Measurements from ENCODE around the gene POC1A. TPM values are rescaled to one million over a fixed set of nuclear protein-coding genes. Genes with fewer than 3 reads are reported as not detected.

The POC1A gene
- total and polyA plus RNA-seq, 2 of the 8 experiments (the other 6 are each of a cell fraction or from before 2014, with no cell fraction given), result 35.7 to 39.2 TPM

DNA sequence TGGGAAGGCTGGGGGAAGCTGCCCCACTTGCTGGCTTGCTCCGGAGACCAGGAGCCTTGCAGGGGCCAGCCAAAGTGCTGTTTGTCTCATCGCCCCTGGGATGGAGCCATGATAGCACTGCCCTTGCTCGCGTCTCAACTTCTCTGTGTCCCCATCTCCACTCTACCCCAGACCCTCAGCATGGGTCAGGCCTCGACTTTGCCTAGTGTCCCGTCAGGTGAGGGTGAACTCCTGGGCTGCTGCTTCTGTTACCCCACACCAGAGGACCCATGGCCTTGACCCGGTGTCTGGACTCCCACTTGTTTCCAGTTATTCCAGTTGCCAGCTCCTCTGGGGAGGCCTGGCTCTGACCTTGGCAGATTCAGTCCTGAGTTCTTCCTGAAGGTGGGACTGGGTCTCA is 61.3 kb downstream of the POC1A start:
- H3K79me1 ChIP-seq (ENCODE audit: low read depth, low read length), result no peaks in the 10 kb centered on the region
- no peak overlapping the region for H3K9ac ChIP-seq (replicated peaks in 1 of 4; ENCODE audit: extremely low read depth in 1 of 4, low read depth in 3 of 4, low read length in 3 of 4)
- H3K18ac ChIP-seq (ENCODE audit: extremely low read depth, low read length), result no peak overlapping the region
- no peaks in the 10 kb centered on the region for H3K9me3 ChIP-seq (ENCODE audit: insufficient read depth in 2 of 2, low read depth in 1 of 2, low read length in 1 of 2)
- no peak overlapping the region for H4K8ac ChIP-seq (ENCODE audit: extremely low read depth, insufficient read depth, low read length)
- FAIRE-seq (no peak), DNase-seq (ENCODE audit: low read depth in 1 of 2, low spot score in 2 of 2) (no peak)
- H2BK12ac ChIP-seq (ENCODE audit: low read depth, low read length), result no peak overlapping the region
- WGBS, 2 experiments (ENCODE audit: extremely low coverage in 1 of 2, insufficient coverage in 1 of 2, insufficient read length in 1 of 2, insufficient replicate concordance in 2 of 2, low coverage in 1 of 2, low lambda C conversion rate in 2 of 2, missing lambda C conversion rate in 1 of 2), result 90% methylated on average over 7 of the region's 7 CpGs; no CpG with 5 or more reads in 1 of the 2 experiments
- H3K14ac ChIP-seq (ENCODE audit: insufficient read length), result no peak overlapping the region
- no peaks in the 10 kb centered on the region for H3K23me2 ChIP-seq (ENCODE audit: low read depth, low read length)
- H3K56ac ChIP-seq (replicated peaks; ENCODE audit: insufficient read length, low read depth, low read length), result no peak overlapping the region
- peaks cover 0 to 2% of the 10 kb centered on the region in 2 experiments for H4K20me1 ChIP-seq (replicated peaks in 1 of 2; ENCODE audit: control insufficient read depth in 1 of 2, insufficient read depth in 2 of 2, low read length in 2 of 2)
- H3K4me2 ChIP-seq (ENCODE audit: insufficient read depth in 1 of 2, low read depth in 2 of 2, low read length in 2 of 2), result no peak overlapping the region
- H3K36me3 ChIP-seq (ENCODE audit: control insufficient read depth in 2 of 4, insufficient read depth in 4 of 4, low read length in 3 of 4), result peaks cover 5 to 19% (median 12%) of the 10 kb centered on the region in 4 experiments; a peak in 5 of 8 replicates
- no peak overlapping the region for H2AK5ac ChIP-seq (ENCODE audit: low read depth, low read length)
- no peaks in the 10 kb centered on the region for H3K27me3 ChIP-seq (replicated peaks in 1 of 4; ENCODE audit: control insufficient read depth in 3 of 4, extremely low read depth in 1 of 4, insufficient read depth in 3 of 4, low read length in 3 of 4)
- no peak overlapping the region for H2BK20ac ChIP-seq (ENCODE audit: low read length)
- H2BK15ac ChIP-seq (ENCODE audit: low read length), result no peak overlapping the region
- H3K4me3 ChIP-seq (ENCODE audit: extremely low read depth in 1 of 4, insufficient read depth in 2 of 4, low read depth in 3 of 4, low read length in 4 of 4), result no peak overlapping the region
- H2AFZ ChIP-seq (ENCODE audit: low read length), result no peak overlapping the region
- no peak overlapping the region for H4K91ac ChIP-seq (replicated peaks; ENCODE audit: insufficient read length, low read length)
- ChIA-PET CTCF (ENCODE audit: partially characterized antibody) (interaction anchor here (0.8 to 3.7 kb wide), 5 partner anchors 24 to 87 kb away, joined by 3 to 24 read pairs (median 5); no protein-coding TSS in a partner anchor), POLR2A (ENCODE audit: partially characterized antibody) (interaction anchor here (1.1 kb wide), 1 partner anchor 152 kb away, joined by 3 read pairs; the partner anchor contains the start of gene RRP9)
- no peak overlapping the region for H2BK120ac ChIP-seq (replicated peaks; ENCODE audit: low read depth, low read length)
- H3K27ac ChIP-seq (ENCODE audit: low read depth, low read length), result no peak overlapping the region
- no peaks in the 10 kb centered on the region for H3K4me1 ChIP-seq (replicated peaks in 1 of 4; ENCODE audit: control insufficient read depth in 3 of 4, insufficient read depth in 4 of 4, low read length in 3 of 4)
- no peaks in the 10 kb centered on the region for H3K79me2 ChIP-seq (ENCODE audit: control insufficient read depth in 1 of 2, insufficient read depth in 2 of 2, low read length in 2 of 2)
- no peak overlapping the region for H4K5ac ChIP-seq (ENCODE audit: insufficient read length, low read depth, low read length)
- H2BK5ac ChIP-seq (ENCODE audit: low read depth, low read length), result no peak overlapping the region
- no peak overlapping the region for H3K23ac ChIP-seq (ENCODE audit: insufficient read length)
- H3K4ac ChIP-seq (replicated peaks; ENCODE audit: insufficient read length, low read depth, low read length), result no peak overlapping the region
- no peak for TF ChIP-seq POLR2A (IDR thresholded peaks at IDR 0.05; ENCODE audit: control extremely low read depth in 1 of 2, low read depth in 2 of 2, low read length in 2 of 2)
- TF ChIP-seq EZH2 (IDR thresholded peaks at IDR 0.05; ENCODE audit: low read depth, low read length, severe bottlenecking), result no peak
- no peak for TF ChIP-seq CEBPB (IDR thresholded peaks at IDR 0.05; ENCODE audit: low read depth, low read length)
- TF ChIP-seq CREB1 (IDR thresholded peaks at IDR 0.05), result no peak
- no peak for TF ChIP-seq SIX5 (IDR thresholded peaks at IDR 0.05; ENCODE audit: low read depth, low read length)
- TF ChIP-seq, protein P1, sequence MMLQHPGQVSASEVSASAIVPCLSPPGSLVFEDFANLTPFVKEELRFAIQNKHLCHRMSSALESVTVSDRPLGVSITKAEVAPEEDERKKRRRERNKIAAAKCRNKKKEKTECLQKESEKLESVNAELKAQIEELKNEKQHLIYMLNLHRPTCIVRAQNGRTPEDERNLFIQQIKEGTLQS (IDR thresholded peaks at IDR 0.05; ENCODE audit: insufficient read depth, low read depth, low read length), result no peak
- no peak for TF ChIP-seq POLR2AphosphoS5 (IDR thresholded peaks at IDR 0.05; ENCODE audit: low read depth, low read length)
- TF ChIP-seq BRCA1 (IDR thresholded peaks at IDR 0.05; ENCODE audit: low read depth, low read length), result no peak
- no peak for TF ChIP-seq HDAC2 (IDR thresholded peaks at IDR 0.05; ENCODE audit: borderline replicate concordance in 1 of 2, low read depth in 2 of 2, low read length in 2 of 2)
- TF ChIP-seq GTF2F1 (IDR thresholded peaks at IDR 0.05; ENCODE audit: borderline replicate concordance, low read depth, low read length), result no peak
- no peak for TF ChIP-seq GABPA (IDR thresholded peaks at IDR 0.05; ENCODE audit: borderline replicate concordance, insufficient read depth, low read length)

Measured in H1 (cell line).